HFFc6 (cell line): ENCODE results near the gene SERPINA3. TPM values are rescaled to one million over a fixed set of nuclear protein-coding genes. Genes with fewer than 3 reads are reported as not detected.

Experiments
- DNase-seq: peaks from one replicate; pipeline ENCODE4 v3.0.0-alpha.2; 2018
- H3K27ac Mint-ChIP-seq: 2 replicates; pipeline ENCODE4 v1.8.0; 2020; ENCODE audit warnings: mild to moderate bottlenecking, mixed read lengths
- H3K27me3 Mint-ChIP-seq: 2 replicates; pipeline ENCODE4 v1.8.0; 2021; ENCODE audit warnings: mild to moderate bottlenecking, moderate library complexity, mixed read lengths; ENCODE audit not compliant: insufficient read depth
- H3K36me3 Mint-ChIP-seq: 2 replicates; pipeline ENCODE4 v1.8.0; 2021; ENCODE audit warnings: low read depth, mixed read lengths
- H3K4me1 Mint-ChIP-seq: 2 replicates; pipeline ENCODE4 v1.8.0; 2020; ENCODE audit warnings: low read depth, mixed read lengths
- H3K4me3 Mint-ChIP-seq: 2 replicates; pipeline ENCODE4 v1.8.0; 2020; ENCODE audit warnings: mild to moderate bottlenecking, moderate library complexity, mixed read lengths
- H3K9me3 Mint-ChIP-seq: 2 replicates; pipeline ENCODE4 v1.8.0; 2020; ENCODE audit warnings: mild to moderate bottlenecking, mixed read lengths
- total RNA-seq, 6 experiments: library from RNA; stranded (reverse); fragmentation: NEBNext Ultra II Directional; extraction: Animal tissue kit (Norgen Biotek cat#: 25700); gene quantifications; 2 replicates in 1 of 6; 3 replicates in 5 of 6; pipeline ENCODE4 v1.2.3, GENCODE V29; 2021
- TF ChIP-seq, protein P1 (sequence below): fragments of 200-600 bp; sonication (generic); IDR thresholded peaks from 2 replicates; pipeline ENCODE4 v1.5.0; 2021; ENCODE audit warnings: antibody characterized with exemption, mild to moderate bottlenecking

Gene SERPINA3
- total RNA-seq, 6 experiments from 2014 or later, result not detected

DNA sequence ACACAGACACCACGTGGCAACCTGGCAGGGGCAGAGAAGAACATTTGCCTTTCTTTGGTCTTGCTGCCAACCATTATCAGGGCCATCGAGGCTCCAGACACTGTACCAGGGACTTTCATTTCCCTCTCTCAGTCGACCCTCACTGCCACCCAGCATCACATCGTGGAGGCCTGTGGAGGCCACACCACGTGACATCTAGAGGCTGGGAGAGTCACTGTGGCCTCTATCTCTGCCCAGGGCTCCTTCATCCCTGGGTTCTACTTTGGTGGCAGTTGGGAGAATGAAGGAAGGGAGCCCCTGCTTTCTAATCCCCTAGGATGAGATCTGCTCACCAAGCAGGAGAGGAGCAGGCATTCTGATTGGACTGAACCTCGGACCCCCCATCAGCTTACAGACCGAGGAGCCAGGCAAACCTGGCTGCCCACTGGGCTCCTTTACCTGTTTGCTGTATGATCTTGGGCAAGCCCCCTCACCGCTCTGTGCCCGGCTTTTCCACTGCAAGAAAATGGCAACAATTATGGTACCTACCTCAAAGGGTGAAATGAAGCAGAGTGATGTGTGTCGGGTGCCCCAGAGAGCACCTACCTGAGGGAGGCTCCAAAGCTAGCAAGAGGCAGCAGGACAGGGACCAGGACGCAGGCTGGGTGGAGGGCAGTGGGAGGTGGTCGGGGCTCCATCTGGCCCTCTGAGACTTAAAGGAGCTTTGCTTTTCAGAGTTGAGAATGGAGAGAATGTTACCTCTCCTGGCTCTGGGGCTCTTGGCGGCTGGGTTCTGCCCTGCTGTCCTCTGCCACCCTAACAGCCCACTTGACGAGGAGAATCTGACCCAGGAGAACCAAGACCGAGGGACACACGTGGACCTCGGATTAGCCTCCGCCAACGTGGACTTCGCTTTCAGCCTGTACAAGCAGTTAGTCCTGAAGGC lies 1.8 kb downstream of the SERPINA3 start:
- Mint-ChIP-seq H3K36me3 (peaks cover 5% of the 10 kb centered on the region; the same call in 1 of the 2 replicates), H3K4me1 (no peaks in the 10 kb centered on the region), H3K4me3 (no peak overlapping the region), H3K9me3 (peaks cover 59% of the 10 kb centered on the region), H3K27ac (no peak overlapping the region), H3K27me3 (peaks cover 6% of the 10 kb centered on the region; the same call in 1 of the 2 replicates)
- TF ChIP-seq, protein P1, sequence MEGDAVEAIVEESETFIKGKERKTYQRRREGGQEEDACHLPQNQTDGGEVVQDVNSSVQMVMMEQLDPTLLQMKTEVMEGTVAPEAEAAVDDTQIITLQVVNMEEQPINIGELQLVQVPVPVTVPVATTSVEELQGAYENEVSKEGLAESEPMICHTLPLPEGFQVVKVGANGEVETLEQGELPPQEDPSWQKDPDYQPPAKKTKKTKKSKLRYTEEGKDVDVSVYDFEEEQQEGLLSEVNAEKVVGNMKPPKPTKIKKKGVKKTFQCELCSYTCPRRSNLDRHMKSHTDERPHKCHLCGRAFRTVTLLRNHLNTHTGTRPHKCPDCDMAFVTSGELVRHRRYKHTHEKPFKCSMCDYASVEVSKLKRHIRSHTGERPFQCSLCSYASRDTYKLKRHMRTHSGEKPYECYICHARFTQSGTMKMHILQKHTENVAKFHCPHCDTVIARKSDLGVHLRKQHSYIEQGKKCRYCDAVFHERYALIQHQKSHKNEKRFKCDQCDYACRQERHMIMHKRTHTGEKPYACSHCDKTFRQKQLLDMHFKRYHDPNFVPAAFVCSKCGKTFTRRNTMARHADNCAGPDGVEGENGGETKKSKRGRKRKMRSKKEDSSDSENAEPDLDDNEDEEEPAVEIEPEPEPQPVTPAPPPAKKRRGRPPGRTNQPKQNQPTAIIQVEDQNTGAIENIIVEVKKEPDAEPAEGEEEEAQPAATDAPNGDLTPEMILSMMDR, result no peak
- no peak for DNase-seq

DNA sequence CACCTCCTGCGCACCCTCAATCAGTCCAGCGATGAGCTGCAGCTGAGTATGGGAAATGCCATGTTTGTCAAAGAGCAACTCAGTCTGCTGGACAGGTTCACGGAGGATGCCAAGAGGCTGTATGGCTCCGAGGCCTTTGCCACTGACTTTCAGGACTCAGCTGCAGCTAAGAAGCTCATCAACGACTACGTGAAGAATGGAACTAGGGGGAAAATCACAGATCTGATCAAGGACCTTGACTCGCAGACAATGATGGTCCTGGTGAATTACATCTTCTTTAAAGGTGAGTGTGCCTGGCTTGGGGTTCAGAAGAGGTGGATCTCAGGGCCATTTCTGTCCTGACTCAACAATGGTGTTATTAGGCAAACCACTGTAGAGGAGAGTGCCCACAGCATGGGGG lies 2.6 kb downstream of the SERPINA3 start:
- no peak overlapping the region for H3K27ac Mint-ChIP-seq

DNA sequence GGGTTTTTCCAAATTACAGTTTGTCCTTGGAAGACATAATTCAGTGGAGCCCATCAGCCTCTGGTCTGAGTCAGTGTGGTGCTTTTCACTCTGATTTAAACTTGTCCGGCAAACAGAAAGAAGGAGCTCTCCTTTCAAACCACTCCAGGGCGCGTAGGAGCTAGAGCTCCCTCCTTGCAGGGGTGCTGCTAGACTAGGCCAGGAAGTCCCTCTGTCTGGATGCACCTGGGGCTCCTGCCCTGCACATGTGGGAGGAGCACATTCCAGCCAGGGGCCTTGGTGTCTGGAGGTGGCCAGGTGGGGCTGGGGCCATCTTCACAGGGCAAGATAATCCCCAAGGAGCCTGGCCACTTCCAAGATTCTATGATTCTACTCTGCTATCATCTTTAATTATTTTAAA lies 3.1 kb downstream of the SERPINA3 start:
- Mint-ChIP-seq H3K4me1 (no peaks in the 10 kb centered on the region), H3K36me3 (peaks cover 5% of the 10 kb centered on the region), H3K9me3 (peaks cover 63% of the 10 kb centered on the region), H3K27me3 (peaks cover 6% of the 10 kb centered on the region; the same call in 1 of the 2 replicates), H3K4me3 (no peak overlapping the region), H3K27ac (no peak overlapping the region)
- TF ChIP-seq, protein P1, result no peak
- no peak for DNase-seq

More for the DNA sequence above, 2.6 kb downstream of the SERPINA3 start:
- H3K9me3 Mint-ChIP-seq, result peaks cover 59% of the 10 kb centered on the region
- H3K4me1 Mint-ChIP-seq, result no peaks in the 10 kb centered on the region
- peaks cover 6% of the 10 kb centered on the region; the same call in 1 of the 2 replicates for H3K27me3 Mint-ChIP-seq
- TF ChIP-seq, protein P1, result no peak
- H3K4me3 Mint-ChIP-seq, result no peak overlapping the region
- H3K36me3 Mint-ChIP-seq, result peaks cover 5% of the 10 kb centered on the region; the same call in 1 of the 2 replicates
- no peak for DNase-seq

DNA sequence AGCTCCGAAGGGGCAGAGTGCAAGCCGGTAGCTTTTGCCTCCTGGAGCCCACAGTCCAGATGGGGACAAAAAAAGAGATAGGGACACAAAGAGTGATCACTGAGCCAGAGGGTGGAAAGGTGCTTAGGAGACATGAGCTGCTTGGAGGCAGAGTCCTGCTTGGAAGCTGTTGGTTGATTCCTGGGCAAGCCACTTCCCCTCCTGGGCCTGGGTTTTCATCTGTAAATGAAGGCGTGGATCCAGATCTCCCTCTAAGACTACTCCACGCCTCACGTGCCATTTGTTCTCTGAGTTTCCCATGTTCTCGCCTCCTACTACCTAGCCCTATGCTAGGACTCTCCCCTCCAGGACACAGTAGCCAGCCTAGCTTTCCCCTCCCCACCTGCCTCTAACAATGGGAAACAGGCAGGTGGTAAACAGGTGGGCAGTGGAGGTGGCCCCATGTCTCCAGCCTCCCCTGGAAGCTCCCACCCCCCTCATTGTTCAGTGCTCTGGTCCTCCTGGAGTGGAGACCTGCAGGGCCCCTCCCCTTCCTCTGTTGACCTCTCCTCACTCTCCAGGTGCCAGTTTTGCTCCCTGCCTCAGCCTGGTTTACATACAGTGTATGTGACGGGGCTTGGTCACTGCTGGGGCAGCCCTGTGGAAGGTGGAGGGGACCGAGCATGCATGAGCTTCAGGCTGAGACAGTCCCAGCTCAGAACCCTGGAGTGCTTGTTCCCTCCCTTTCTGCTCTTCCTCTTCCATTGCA lies 3.8 kb downstream of the SERPINA3 start:
- no peak overlapping the region for H3K4me3 Mint-ChIP-seq
- peaks cover 5% of the 10 kb centered on the region for H3K36me3 Mint-ChIP-seq
- no peak for DNase-seq
- peaks cover 64% of the 10 kb centered on the region for H3K9me3 Mint-ChIP-seq
- no peaks in the 10 kb centered on the region for H3K4me1 Mint-ChIP-seq
- peaks cover 6% of the 10 kb centered on the region; the same call in 1 of the 2 replicates for H3K27me3 Mint-ChIP-seq
- H3K27ac Mint-ChIP-seq, result no peak overlapping the region
- TF ChIP-seq, protein P1, result no peak

DNA sequence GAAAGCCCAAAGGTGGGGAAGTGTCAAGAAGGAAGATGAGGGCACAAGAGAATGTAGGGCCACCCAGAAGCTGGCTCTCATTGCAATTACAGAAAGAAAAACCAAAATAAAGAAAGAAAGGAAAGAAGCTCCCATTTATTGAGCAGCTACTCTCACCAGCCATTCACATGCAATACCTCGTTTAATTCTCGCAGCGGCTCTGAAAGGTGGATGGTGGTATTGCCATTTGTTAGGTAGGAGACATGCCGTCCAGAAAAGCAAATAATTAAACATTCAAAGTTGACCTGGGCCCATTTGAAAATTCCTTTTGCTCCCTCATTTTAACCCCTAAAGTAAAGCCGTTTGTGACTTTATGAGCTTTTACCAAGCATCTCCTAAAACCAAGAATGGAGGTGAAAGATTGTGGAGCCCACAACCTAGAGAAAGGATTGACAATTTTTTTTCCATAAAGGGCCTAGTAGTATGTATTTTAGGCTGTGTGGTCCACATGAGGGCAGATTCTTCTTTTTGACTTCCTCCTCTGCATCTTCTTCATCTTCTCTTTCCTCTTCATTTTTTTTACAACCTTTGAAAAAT lies 5.3 kb downstream of the SERPINA3 start:
- TF ChIP-seq, protein P1, result no peak
- peaks cover 5% of the 10 kb centered on the region for H3K36me3 Mint-ChIP-seq
- no peak for DNase-seq
- no peak overlapping the region for H3K27ac Mint-ChIP-seq
- H3K4me1 Mint-ChIP-seq, result no peaks in the 10 kb centered on the region
- H3K4me3 Mint-ChIP-seq, result no peak overlapping the region
- peaks cover 69% of the 10 kb centered on the region for H3K9me3 Mint-ChIP-seq
- peaks cover 6% of the 10 kb centered on the region; the same call in 1 of the 2 replicates for H3K27me3 Mint-ChIP-seq
